UCSD-AML1 (cell line): ENCODE results near the gene UNC45A.
"Not testable (repeated sequence)": the region's sequence is repeated elsewhere in the genome, so short reads cannot be mapped to it uniquely, and the experiment has no call there.

ENCODE experiments used
- DNase-seq: peaks from one replicate; lab custom pipeline; 2025; ENCODE audit not compliant: unreplicated experiment; lab: John Stamatoyannopoulos, UW

The UNC45A gene, protein sequence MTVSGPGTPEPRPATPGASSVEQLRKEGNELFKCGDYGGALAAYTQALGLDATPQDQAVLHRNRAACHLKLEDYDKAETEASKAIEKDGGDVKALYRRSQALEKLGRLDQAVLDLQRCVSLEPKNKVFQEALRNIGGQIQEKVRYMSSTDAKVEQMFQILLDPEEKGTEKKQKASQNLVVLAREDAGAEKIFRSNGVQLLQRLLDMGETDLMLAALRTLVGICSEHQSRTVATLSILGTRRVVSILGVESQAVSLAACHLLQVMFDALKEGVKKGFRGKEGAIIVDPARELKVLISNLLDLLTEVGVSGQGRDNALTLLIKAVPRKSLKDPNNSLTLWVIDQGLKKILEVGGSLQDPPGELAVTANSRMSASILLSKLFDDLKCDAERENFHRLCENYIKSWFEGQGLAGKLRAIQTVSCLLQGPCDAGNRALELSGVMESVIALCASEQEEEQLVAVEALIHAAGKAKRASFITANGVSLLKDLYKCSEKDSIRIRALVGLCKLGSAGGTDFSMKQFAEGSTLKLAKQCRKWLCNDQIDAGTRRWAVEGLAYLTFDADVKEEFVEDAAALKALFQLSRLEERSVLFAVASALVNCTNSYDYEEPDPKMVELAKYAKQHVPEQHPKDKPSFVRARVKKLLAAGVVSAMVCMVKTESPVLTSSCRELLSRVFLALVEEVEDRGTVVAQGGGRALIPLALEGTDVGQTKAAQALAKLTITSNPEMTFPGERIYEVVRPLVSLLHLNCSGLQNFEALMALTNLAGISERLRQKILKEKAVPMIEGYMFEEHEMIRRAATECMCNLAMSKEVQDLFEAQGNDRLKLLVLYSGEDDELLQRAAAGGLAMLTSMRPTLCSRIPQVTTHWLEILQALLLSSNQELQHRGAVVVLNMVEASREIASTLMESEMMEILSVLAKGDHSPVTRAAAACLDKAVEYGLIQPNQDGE

DNA sequence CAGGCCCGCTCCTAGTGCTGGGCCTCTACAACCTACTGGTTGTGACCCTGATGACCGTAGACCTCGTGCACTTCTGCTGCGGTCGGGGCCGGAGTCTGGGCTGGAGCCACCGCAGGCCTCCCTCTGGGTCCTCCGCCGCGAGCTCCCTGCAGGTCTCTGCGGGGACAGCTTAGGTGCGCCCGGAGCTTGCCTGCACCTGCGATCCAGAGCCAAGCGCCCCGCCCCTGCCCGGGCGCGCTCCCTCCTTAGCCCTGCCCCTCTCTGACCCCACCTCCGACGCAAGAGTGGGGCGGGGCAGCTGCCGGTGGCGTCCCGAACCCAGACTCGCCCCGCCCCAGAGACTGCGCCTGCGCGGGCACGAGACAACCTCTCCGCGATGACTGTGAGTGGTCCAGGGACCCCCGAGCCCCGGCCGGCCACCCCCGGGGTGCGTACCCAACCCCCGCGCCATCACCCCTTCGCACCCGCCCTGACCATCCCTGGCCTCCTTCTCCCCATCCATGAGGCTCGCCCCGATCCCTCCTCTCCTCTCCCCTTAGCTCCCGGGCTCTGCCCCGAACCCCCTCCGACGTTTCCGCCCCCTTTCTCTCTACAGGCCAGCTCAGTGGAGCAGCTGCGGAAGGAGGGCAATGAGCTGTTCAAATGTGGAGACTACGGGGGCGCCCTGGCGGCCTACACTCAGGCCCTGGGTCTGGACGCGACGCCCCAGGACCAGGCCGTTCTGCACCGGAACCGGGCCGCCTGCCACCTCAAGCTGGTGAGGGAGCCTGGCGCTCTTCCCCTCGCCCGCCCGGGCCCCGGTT, at the start of gene UNC45A:
Gene UNC45A, plus strand, starts transcription at position 337 of the 803 bp plus-strand sequence. Its CDS starts 40 bp downstream, at position 377.
- DNase-seq, result peak; percentile 91

DNA sequence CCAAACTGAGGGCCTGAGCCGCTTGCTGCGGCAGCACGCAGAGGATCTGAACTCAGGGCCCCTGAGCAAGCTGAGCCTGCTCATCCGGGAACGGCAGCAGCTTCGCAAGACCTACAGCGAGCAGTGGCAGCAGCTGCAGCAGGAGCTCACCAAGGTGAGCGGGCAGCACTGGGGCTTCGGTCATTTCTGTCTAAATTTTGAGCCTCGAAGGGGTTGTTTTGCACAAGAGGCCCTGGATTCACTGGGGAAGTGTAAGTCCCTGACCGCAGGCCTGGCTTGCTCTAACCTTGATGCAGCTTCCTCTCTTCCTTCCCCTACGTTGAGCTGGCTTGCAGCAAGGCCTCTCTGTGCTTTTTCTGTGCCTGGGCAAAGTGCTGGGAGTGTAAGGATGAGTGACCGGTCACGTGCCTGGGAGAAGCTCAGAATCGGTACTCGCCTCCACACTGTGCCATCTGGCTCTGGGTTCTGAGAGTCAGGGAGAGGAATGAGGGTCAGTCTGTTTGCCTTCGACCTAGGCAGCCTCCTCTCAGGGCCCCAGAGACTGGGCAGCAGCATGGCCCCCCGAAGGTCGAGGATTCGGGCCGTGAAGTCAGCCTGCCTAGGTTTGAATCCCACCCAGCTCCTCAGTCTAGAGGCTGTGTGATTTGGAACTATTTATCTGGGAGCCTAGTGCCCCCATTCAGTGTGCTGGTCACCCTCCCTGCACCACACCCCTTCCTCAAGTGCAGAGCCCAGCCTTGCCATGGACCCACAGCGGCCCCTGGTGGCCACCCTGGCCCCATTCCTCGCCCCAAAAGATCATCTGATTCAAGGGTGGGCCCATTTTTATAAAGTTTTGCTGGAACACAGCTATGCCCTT, 49.4 kb upstream of the UNC45A start:
- peak; percentile 81 for DNase-seq

DNA sequence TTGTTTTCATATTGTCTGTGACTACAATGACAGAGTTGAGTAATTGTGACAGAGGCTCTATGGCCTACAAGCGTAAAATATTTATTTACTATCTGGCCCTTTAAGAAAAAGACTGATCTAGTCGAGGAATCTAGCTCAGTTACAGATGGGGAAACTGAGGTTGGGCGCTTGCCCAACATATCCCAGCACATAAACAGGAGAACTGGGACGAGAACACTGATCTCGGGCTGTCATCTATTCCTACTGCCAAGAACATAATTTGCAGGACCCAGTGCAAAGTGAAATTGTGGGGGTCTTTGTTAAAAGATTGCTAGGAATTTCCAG, 48.8 kb upstream of the UNC45A start:
- no peak for DNase-seq

DNA sequence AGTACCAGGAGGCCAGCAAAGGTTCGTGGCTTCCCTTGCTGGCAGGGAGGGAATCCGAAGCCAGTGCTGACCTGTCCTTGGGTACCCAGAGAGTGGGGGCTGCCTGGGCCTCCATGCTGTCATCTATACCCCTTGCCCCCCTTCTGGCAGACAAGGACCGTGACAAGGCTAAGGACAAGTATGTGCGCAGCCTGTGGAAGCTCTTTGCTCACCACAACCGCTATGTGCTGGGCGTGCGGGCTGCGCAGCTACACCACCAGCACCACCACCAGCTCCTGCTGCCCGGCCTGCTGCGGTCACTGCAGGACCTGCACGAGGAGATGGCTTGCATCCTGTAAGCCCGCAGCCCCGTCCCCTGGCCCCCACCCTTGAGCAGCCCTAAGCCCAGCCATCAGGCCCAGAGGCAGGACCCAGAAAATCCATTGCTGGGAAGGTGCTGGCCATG, 48.0 kb upstream of the UNC45A start:
- DNase-seq, result no peak

DNA sequence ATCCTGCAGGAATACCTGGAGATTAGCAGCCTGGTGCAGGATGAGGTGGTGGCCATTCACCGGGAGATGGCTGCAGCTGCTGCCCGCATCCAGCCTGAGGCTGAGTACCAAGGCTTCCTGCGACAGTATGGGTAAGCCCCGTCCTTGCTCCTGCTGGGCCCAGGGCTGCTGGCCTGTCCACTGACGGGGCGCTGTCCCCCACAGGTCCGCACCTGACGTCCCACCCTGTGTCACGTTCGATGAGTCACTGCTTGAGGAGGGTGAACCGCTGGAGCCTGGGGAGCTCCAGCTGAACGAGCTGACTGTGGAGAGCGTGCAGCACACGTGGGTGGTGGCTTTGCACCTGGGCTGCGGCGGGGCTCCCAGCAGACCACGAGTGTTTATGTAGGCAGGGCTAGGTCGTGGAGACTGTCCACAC, 45.8 kb upstream of the UNC45A start:
- no peak for DNase-seq

DNA sequence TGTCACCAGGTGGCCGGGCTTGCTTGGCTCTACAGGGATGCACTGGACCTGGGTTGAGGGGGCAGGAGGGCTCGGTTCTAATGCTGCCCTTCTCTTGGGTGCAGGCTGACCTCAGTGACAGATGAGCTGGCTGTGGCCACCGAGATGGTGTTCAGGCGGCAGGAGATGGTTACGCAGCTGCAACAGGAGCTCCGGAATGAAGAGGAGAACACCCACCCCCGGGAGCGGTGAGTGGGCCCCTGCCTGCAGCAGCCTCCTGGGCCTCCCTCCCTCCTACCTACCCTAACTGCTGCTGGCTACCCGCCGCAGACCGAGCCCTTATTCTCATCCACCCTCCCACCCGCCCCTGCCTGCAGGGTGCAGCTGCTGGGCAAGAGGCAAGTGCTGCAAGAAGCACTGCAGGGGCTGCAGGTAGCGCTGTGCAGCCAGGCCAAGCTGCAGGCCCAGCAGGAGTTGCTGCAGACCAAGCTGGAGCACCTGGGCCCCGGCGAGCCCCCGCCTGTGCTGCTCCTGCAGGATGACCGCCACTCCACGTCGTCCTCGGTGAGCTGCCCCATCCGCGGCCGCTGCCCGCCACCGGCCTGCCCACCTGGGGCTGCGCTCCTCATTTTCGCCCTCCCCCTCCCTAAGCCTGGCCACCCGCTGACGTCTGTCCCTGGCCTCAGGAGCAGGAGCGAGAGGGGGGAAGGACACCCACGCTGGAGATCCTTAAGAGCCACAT, 45.2 kb upstream of the UNC45A start:
- no peak for DNase-seq

DNA sequence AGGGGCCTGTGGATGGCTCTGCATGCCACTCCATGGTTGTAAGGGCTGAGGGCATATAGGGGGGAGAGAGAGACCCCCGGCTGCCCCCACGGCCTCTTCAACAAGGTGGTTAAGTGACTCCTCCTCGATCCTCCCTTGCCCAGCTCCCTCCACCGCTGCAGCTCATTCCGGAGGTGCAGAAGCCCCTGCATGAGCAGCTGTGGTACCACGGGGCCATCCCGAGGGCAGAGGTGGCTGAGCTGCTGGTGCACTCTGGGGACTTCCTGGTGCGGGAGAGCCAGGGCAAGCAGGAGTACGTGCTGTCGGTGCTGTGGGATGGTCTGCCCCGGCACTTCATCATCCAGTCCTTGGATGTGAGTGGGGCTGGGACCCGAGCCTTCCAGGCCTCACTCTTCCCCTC, 44.2 kb upstream of the UNC45A start:
- DNase-seq, result no peak

DNA sequence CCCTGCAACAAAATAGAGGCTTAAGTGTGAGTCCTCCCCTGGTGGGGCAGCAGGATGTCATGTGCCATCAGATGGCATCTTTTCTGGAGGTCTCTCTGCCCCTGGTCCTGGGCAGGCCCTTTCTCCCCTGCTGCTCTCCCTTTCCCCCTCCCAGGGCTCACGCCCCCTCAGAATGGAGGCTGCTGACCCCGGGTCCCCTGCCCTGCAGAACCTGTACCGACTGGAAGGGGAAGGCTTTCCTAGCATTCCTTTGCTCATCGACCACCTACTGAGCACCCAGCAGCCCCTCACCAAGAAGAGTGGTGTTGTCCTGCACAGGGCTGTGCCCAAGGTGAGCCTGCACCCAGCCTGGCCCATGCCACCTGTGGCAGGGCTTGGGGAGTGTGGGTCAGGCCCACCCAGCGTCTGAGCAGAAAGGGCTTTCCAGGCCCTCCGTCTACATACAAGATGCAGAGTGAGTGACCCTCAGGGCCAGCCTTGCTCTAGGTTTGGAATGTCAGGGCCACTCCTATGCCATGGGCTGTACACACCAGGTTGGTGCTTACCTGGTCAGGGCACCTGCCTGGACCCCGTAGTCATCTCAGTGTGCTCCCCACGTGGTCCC, 43.6 kb upstream of the UNC45A start:
- no peak for DNase-seq

DNA sequence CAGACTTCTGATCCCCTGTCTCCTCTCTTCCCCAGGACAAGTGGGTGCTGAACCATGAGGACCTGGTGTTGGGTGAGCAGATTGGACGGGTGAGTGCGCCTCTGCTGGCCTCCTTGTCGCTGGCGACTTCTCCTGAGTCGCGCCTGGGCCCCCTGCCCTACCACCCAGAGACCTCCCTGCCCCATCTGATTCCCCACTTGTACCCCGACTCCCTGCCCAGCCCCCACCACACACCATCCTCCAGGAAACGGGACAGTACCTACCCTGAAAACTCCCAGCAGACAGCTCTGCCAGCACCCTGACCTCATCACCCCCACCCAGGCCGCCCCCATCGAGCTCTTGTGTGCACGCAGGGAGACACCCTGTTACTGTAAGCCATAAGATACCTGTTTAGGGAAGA, 43.1 kb upstream of the UNC45A start:
- DNase-seq, result no peak

DNA sequence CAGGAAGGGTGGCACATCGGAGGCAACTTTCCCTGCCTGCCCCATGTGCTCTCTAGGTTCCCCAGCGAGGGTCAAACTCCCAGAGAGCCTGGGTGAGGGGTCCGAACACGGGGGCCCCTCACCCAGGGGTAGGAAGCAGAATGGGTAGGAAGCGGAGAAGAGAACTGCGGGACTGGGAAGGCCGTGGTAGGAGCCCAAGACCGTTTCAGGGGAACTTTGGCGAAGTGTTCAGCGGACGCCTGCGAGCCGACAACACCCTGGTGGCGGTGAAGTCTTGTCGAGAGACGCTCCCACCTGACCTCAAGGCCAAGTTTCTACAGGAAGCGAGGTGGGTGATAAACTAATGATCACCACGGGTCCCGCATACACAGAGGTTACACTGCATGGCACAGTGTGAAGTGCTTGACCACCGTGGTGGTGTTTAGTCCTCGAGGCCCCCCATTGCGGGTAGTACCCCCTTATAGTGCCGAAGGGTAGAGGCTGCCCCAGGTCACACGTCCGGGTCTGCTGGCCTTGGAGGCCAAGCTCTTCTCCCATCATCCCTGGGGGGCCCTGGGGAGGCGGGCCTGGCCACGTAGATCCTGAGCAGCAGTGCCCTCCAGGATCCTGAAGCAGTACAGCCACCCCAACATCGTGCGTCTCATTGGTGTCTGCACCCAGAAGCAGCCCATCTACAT, 42.4 kb upstream of the UNC45A start:
- DNase-seq, result no peak

DNA sequence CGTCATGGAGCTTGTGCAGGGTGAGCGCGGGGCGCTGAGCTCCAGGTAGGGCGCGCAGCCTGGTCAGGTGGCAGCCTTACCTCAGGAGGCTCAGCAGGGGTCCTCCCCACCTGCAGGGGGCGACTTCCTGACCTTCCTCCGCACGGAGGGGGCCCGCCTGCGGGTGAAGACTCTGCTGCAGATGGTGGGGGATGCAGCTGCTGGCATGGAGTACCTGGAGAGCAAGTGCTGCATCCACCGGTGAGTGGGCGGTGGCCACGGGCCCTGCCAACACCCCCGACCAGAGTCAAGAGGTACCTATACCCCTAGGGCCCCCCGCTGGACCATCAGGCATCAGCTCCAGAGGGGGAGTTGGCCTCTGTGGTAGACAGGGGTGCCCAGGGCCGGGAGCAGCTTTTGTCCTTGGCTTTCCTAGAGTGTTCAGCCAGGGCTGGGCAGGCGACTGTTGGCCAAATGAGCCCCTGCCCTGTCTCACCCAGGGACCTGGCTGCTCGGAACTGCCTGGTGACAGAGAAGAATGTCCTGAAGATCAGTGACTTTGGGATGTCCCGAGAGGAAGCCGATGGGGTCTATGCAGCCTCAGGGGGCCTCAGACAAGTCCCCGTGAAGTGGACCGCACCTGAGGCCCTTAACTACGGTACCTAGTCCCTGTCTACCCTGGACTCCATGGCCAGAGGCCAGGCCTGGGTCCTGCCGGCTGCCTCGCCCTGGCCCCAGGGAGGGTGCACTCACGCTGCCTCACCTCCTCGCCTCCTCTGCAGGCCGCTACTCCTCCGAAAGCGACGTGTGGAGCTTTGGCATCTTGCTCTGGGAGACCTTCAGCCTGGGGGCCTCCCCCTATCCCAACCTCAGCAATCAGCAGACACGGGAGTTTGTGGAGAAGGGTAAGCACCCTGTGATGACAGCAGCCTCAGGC, 41.7 kb upstream of the UNC45A start:
- DNase-seq, result no peak

DNA sequence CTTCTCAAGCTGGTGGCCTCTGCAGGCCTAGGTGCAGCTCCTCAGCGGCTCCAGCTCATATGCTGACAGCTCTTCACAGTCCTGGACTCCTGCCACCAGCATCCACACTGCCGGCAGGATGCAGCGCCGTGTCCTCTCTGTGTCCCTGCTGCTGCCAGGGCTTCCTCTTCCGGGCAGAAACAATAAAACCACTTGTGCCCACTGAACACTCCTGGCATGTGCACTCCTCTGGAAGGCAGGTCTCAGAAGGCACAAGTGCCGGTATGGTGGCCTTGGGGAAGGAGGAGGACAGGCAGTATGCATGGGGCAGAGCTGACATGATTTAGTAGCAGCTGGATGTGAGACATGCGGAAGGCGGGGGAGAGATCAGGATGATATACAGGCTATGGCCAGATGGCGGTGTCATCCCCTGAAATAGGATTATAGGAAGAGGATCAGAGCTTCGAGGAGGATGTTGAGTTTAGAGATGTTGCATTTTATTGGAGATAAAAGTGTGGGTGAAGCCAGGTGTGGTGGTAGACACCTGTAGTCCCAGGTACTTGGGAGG, 39.4 kb upstream of the UNC45A start:
- no peak for DNase-seq

DNA sequence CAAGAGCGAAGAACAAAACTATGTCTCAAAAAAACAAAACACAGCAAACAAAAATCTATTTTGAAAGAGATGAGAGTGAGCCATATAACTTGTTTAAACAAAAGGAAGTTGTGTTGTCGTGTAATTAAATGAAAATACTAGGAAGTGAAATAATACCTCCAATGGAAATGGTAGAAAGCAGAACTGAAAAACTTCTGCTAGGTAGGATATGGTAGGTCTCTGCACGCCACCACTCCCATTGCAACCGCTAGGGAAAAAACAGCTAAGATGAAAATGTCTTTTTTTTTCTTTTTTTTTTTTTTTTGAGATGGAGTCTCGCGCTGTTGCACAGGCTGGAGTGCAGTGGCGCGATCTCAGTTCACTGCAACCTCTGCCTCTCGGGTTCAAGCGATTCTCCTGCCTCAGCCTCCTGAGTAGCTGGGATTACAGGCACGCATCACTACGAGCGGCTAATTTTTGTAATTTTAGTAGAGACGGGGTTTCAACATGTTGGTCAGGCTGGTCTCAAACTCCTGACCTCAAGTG, 37.9 kb upstream of the UNC45A start:
- DNase-seq, result not testable (repeated sequence)

DNA sequence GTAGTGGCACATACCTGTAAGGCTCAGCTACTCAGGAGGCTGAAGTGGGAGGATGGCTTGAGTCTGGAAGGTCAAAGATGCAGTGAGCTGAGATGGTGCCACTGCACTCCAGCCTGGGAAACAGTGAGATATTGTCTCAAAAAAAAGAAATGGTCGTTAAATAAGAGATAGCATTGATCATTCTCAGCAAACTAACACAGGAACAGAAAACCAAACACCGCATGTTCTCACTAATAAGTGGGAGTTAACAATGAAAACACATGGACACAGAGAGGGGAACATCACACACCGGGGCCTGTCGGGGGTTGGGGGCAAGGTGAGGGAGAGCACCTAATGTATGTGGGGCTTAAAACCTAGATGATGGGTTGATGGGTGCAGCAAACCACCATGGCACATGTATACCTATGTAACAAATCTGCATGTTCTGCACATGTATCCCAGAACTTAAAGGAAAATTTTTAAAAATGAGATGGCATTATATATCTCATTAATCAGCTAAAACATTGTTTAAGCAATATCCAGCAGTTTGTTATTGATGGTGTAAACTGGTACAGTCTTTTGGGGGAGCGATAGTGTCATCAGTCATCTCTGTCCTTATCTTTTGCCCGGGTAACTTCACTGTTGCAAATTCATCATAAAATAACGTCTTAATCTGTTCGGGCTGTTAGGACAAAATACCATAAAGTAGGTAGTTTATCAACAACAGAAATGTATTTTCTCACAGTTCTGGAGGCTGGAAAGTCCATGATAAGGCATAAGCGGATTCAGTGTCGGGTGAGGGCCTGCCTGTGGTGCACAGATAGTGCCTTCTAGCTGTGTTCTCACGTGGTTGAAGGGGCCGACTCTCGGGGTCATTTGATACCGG, 33.7 kb upstream of the UNC45A start:
- DNase-seq, result peak; percentile 25

DNA sequence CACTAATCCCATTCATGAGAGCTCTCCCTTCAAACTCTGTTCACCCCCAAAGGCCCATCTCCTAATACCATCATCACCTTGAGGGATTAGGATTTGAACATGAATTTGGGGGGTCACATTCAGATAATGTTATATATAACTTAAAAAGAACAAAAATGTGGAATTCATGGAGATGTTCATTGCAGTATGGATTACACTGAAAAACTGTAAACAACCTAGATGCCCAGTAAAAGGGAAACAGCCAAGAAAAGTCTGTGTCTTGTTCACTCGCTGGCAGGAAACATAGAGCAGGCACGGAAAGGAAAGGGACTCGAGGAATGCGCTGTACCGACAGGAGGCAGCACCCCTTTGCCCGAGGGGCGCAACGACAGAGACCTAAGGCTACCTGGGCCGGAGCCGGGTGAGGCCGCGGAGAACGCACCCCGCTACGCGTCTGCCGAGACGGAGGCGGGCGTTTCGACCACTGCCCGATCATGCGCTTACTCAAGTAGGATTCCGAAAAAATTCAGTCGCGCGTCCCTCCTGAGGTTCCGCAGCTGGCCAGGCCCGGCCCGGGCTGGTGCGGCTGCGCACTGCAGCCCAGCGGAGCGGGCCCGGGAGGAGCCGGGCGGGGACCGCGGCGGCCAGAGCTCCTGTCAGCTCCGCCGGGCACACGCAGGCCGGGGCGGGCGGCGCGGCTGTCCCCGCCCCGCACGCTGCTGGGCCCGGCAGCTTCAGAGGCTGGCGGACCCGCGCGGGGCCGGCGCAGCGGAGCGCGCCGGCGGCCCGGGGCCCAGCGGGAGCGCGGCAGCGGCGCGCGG, 32.8 kb upstream of the UNC45A start:
- DNase-seq, result peak; percentile 81
